Measurements from ENCODE around the gene NUP205. TPM values are rescaled to one million over a fixed set of nuclear protein-coding genes. Genes with fewer than 3 reads are reported as not detected.

Gene NUP205
- 60.8 and 66.3 TPM in 2 replicates for total RNA-seq

DNA sequence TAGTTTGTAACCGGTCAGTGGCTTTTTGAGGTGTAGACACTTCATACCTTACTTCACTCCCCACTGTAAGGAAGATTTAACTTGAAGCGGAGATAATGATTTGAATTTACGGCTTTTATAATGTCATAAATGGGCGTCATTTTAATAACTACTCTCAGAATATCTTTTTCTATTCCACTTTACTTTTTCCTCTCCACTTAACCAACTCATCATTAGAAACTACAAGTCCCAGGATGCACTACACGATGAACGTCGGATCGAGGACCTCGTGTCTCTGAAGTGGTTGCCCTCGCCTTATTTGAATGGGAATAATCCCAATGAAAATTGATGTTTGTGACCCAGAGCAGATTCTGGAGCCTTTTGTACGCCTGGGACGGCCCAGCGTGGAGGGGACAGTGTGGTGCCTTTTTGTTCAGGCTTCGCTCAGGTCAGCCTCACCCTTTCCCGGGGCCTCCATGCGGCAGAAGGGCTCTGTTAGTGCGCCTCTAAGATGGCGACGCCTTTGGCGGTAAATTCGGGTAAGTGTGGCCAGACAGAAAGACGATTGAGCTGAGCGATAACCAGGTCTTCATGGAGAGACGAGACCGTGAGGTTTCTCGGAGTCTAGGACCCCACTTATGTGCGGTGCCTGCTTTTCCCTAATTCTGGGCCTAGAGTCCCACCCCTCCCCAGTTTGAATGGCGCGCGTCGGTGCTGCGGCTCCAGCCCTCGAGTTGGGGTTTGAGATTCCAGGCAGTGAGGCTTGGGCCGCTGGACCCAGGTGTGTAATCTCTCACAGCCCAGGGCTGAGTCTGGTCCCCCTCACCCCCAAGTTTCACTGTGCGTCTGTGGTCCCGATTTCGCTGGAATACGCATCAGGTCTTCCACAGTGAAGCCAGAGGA is at the start of gene NUP205:
Gene NUP205, plus strand, starts transcription at position 463 of the 882 bp plus-strand sequence. Its CDS starts 28 bp downstream, at position 491.

GRCh38 chr7:135509839-135510591 is 47.7 kb upstream of the NUP205 start, which contains the start of gene CNOT4:
Gene CNOT4 (minus strand): TSS chr7:135510102. CDS start chr7:135438331, 71,771 bp downstream.

DNA sequence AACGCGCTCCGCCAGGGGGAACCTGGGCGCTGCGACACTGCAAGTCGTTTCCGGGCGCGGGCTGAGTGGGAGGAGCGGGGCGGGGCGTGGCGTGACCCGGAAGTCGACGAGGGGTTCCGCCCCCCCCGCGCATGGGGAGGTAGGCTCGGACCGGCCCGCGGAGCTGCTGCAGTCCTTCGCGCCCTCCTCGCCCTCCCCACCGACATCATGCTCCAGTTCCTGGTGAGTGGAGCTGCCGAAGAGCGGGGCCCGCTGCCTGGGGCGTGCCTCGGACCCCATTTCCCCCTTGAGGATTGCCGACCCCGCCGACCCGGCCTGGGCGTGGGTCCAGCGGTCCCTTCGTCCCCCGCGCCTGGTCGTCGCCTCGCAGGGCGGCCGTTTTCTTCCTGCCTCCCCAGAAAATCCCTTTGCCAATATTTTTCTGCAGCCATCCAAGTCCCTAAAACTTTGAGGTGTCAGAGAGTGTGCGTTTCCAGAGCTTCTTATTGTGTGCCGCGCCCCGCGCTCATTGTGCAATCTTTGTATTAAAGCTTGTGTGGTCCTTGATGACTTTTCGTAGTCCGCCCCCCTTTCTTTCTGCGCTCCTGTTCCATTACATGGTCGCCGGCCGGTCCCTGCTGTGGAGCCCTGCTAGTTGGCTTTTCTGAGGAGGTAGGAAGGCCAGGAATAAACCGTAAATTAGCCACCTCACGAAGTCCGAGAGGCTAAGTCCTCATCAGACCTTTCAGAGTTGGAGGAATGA is 104.8 kb downstream of the NUP205 start, which contains the start of gene STMP1:
Gene STMP1, plus strand, starts transcription at position 142 of the 742 bp plus-strand sequence.

Other genes starting within 250 kb of the NUP205 start
- gene CNOT4, start 47.8 kb upstream of the NUP205 start, total RNA-seq: 8.2 and 15.9 TPM in 2 replicates
- 6.2 and 17.4 TPM in 2 replicates for gene STMP1, start 104.6 kb downstream of the NUP205 start, total RNA-seq
- gene SLC13A4, start 170.3 kb downstream of the NUP205 start, total RNA-seq: 0.07 TPM in 1 of 2 replicates, not detected in the other
- gene FAM180A, start 190.9 kb downstream of the NUP205 start, total RNA-seq: 0.14 and 0.34 TPM in 2 replicates

Data from nasal cavity respiratory epithelium epithelial cell of viscerocranial mucosa (primary cell).